Ramos (cell line): ENCODE measurements around the gene GRAMD1B.

ENCODE experiments used
- in situ Hi-C: fragments of 300-500 bp; cut with MboI; formaldehyde crosslinking; loops from one replicate; pipeline ENCODE4 v1.14.3; 2022; ENCODE audit warnings: low sequenced_read_pairs; ENCODE audit not compliant: unreplicated experiment

The GRAMD1B gene

DNA sequence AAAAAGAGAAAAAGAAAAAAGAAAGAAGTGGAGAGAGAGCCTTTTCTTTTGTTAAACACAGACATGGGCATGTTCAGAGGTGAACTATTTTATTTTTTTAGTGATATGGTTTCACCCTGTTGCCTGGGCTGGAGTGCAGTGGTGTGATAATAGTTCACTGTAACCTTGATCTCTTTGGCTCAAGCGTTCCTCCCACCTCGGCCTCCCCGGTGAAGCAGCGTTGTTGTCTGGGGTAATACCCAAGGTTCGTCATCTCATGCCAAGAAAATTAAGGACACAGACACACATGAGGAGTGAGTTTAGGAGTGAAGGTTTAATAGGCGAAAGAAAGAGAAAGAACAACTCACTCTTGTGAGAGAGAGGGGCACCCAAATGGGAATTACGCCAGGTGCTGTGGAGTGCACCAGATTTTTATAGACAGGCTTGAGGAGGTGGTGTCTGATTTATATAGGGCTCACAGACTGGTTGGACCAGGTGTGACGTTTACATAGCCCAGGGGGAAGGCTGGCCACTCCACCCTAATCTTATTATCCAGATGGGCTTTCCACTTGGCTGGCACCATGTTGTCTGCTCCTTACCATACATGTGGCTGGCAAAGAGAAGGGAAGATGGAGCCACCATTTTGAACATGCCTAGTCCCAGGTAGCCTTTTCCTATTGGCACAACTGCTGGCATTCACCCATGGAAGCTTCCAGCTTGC, 42.3 kb downstream of the GRAMD1B start:
- in situ Hi-C loops, result loop anchor here (10.0 kb wide), 2 partner anchors 168 to 358 kb away; no protein-coding TSS in a partner anchor

GRCh38 chr11:123473941-123474677, 44.0 kb downstream of the GRAMD1B start:
- in situ Hi-C loops, result loop anchor here (10.0 kb wide), 2 partner anchors 169 to 359 kb away; no protein-coding TSS in a partner anchor

DNA sequence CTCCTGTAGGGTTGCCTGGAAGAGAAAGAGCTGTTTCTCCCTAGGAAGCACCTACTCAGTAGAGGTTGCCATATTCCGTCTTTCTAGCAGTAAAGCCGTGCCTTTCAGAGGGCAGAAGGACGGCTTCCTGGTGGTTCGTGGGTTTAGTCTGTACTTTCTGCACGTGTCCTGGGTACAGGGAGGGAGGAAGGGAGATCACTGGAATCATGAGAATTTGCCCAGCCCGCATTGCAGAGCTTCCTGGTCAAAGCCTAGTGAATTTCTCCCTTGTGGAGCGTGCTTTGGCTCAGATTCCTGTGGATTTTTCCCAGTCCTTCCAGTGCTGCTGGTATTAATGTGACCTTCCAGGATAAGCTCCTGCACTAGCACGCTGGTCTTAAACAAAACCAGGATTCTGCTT, 44.9 kb downstream of the GRAMD1B start:
- in situ Hi-C loops, result loop anchor here (10.0 kb wide), 2 partner anchors 170 to 360 kb away; no protein-coding TSS in a partner anchor

DNA sequence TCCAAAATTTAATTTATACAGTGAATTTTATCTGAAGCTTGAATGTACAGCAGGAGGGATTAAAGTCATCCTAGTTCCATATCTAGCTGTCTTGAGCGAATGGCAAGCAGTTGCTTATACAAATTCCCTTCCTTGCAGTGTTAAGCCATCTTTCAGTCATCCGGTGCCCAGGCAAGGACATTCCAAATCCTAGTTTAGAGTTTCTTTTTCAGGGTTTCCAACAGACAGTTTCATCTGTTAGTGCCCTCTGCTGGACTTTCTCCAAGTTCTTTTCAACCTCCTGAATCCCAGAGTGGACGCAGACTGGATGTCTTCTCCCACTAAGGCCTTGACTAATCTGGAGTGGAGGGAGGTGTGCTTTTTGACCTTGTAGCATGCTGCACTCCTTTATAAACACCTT, 45.4 kb downstream of the GRAMD1B start:
- in situ Hi-C loops, result loop anchor here (10.0 kb wide), 2 partner anchors 171 to 361 kb away; no protein-coding TSS in a partner anchor

DNA sequence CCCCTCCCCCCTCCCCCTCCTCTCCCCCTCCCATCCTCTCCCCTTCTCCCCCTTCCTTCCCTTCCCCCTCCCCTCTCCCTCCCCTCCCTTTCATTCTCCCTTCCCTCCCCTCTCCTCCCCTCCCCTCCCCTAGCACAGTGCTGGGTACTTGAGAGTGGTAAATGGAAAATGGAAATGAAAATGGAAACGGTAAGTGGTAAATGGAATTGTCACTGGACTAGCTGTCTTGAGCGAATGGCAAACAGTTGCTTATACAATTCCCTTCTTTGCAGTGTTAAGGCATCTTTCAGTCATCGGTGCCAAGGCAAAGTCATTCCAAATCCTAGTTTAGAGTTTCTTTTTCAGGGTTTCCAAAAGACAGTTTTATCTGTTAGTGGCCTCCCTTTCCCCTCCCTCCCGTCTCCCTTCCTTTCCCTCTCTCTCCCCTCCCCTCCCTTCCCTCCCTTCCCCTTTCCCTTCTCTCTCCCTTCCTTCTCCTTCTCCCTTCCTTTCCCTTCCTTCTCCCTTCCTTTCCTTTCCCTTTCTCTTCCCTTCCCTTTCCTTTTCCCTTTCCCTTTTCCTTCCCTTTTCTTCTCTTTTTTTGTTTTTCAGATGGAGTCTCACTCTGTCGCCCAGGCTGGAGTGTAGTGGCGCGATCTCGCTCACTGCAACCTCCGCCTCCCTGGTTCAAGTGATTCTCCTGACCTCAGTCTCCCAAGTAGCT, 47.3 kb downstream of the GRAMD1B start:
- in situ Hi-C loops, result loop anchor here (10.0 kb wide), 2 partner anchors 173 to 363 kb away; no protein-coding TSS in a partner anchor

DNA sequence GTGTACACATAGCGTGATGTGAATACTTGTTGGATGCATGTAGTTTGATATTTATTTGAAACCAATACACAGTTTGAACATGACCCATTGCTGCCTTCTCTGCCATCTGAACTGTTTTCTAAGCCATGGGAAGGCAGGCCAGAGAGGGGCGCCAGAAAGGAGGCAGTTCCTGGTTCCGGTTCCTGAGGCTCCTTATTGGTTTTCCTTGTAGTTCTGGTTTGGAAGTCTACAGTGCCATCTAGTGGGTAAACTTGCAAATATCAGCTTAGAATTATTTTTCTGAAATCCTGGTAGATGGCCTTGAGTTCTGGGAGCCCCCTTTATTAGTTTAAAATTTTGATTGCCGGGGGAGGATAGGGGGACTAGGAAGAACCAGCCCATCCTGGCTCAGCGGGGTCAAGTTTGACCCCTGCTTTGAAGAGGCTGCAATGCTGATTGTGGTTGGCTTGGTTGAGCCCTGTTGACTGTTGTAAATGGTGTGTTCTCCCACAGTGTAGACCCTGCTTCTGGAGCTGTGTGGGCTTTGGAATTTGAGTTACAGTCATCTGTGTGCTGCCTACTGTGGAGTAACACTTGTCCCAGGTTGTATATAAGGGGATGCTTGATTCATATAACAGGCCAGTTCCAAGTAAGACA, 48.4 kb downstream of the GRAMD1B start:
- in situ Hi-C loops, result loop anchor here (10.0 kb wide), 2 partner anchors 174 to 364 kb away; no protein-coding TSS in a partner anchor

DNA sequence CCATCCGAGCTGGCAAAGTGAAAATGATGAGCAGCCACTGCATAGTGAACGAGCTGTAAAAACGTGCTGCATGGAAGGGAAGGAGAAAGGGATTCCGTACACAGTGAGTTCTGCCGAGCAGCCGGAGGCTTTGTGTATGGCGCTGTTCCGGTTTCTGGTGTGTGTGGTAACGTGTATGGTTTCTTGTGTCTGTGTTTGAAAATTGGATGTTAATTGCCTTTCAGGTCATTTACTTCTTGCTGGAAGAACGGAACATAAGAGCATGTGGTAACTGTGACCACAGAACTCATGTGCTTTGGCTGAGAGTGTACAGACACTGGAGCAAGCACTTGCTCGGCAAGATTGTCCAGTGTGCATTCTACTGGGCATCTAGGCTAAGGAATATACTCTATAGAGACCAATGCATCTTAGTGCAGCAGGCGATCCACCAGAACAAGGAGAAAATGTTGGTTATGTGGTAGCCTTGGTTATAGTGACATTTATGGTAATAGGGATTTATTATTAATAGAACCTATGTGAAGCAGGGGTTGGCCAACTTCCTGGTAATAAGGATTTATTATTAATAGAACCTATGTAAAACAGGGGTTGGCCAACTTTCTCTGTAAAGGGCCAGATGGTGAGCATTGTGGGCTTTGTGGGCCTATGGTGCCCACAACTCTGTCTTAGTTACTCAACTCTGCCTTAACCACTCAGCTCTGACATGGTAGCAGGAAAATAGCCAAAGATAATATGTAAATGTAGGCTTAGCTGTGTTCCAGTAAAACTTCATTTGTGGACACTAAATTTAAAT, 49.2 kb downstream of the GRAMD1B start:
- in situ Hi-C loops, result loop anchor here (10.0 kb wide), 2 partner anchors 174 to 364 kb away; no protein-coding TSS in a partner anchor

- in situ Hi-C loops, result no loop called here
Measured at GRCh38 chr11:123480290-123480815, 50.3 kb downstream of the GRAMD1B start.

DNA sequence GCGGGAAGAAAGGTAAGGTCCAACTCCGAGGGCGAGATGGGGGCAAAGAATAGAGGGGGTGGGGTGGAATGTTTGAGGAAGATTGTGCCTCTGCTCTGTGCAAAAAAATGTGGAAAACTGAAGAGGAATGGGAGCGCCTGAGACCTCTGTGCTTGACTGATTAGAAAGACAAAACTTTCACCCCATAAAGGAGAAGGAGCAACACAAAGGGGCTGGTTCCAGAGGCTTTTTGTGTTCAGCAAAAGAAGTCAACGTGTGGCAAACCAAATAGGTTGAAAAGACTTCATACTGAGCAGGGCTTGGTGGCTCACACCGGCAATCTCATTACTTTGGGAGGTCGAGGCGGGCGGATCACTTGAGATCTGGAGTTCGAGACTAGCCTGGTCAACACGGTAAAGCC, 50.8 kb downstream of the GRAMD1B start:
- in situ Hi-C loops, result no loop called here

GRCh38 chr11:123481640-123482039, 51.6 kb downstream of the GRAMD1B start:
- in situ Hi-C loops, result no loop called here

DNA sequence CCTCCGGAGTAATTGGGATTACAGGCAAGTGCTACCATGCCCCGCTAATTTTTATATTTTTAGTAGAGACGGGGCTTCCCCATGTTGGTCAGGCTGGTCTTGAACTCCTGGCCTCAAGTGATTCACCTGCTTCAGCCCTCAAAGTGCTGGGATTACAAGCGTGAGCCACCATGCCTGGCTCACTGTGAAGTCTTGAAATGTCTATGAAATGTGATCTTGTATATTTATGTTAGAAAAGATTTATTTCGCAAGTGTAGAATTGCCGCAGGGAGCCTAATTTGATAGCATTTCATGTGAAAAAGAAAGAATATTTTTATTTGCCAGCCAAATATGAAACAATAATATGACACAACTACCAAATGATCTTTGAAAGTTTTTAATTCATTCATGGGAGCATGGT, 52.1 kb downstream of the GRAMD1B start:
- in situ Hi-C loops, result no loop called here

DNA sequence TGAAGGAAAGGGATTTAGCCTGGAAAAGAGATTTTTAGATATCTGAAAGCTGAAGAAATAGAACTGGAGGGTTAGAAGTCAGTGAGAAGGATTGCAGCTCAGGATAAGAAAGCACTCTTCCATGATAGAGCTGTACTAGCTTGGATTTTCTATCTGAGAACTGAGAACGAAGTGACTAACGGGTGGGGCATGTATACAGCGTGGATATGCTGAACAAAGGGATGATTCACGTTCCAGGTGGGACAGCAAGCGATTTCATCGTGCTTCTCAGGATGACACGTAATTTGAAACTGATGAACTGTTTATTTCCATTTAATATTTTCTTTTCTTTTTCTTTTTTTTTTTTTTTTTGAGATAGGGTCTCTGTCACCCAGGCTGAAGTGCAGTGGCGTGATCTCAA, 53.0 kb downstream of the GRAMD1B start:
- in situ Hi-C loops, result no loop called here

GRCh38 chr11:123483466-123483865, 53.4 kb downstream of the GRAMD1B start:
- in situ Hi-C loops, result no loop called here

DNA sequence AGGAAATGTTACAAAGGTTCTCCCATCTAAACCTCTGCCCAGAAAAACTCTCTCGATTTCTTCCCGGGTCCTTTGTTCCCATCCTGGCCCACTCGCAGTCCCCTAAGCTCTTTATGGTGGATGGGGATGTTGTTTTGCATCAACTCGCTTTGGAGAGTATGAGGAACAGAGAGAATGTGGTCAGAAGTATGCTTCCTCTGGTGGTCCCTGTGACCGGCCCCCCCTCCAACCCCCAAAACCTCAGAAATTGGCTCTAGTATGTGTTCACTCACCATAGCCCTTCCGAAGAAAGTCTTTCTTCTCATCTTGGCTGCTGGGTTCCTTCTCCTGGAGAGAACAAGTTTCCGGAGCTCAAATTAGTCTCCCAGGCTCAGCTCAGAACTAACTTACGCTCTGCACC, 54.4 kb downstream of the GRAMD1B start:
- in situ Hi-C loops, result no loop called here

GRCh38 chr11:123487157-123487744, 57.2 kb downstream of the GRAMD1B start:
- in situ Hi-C loops, result no loop called here

DNA sequence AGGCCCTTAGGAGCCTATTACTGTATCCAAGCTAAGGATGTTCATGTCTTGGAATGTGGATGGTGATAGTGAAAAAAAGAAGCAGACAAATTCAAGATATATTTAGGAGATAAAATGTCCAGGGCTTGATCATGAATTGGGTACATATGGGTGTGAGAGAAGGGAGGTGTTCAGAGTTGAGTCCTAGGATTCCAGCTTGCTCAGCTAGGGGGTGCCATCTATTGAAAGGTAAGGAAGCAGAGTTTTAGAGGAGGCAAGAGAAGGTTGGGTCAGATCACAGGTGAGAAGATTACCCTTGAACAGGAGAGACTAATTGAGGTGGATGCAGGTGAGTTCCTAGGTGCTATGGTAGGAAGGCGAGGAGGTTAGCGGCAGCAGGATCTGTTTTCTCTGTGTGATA, 60.5 kb downstream of the GRAMD1B start:
- in situ Hi-C loops, result no loop called here

- in situ Hi-C loops, result no loop called here
Measured at GRCh38 chr11:123491241-123491640, 61.2 kb downstream of the GRAMD1B start.

DNA sequence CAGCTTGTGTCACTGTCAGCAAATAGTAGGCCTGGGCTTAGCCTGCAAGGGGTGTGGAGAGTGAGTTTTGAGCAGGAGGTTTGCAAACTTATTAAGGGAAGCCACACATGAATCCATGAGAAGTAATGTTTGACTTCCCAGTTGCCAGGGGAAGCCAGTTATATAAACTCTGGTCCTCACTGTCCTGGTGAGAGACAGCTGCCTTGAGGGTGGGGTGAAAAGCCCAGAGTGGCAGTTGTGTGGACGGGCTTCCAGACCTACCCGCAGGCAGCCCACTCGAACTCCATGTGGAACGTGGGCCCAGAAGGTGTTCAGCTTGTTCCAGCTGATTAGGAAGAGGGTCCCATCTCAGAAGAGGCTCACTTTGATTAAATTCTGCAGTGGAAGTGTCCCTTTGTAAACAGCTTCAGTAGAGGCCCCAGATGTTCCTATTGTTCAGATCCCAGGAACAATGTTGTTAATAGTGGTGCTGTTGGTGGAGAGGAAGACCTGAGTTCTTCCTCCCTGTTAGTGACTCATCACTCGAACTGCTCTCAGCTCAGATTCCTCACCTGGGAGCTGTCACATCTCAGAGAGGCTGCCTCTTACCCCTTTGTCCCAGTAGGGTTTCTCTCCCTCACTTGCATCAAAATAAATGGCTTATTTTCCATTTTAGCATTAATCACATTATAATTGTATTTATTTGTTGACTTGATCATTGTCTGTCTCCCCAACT, 63.4 kb downstream of the GRAMD1B start:
- in situ Hi-C loops, result no loop called here
